ENCODE measurements around the gene SEC14L5. TPM values are rescaled to one million over a fixed set of nuclear protein-coding genes. Genes with fewer than 3 reads are reported as not detected.

SEC14L5 gene
- total RNA-seq: under 1 TPM in 1 of 2 experiments, not detected in 1; 0.20 TPM

DNA sequence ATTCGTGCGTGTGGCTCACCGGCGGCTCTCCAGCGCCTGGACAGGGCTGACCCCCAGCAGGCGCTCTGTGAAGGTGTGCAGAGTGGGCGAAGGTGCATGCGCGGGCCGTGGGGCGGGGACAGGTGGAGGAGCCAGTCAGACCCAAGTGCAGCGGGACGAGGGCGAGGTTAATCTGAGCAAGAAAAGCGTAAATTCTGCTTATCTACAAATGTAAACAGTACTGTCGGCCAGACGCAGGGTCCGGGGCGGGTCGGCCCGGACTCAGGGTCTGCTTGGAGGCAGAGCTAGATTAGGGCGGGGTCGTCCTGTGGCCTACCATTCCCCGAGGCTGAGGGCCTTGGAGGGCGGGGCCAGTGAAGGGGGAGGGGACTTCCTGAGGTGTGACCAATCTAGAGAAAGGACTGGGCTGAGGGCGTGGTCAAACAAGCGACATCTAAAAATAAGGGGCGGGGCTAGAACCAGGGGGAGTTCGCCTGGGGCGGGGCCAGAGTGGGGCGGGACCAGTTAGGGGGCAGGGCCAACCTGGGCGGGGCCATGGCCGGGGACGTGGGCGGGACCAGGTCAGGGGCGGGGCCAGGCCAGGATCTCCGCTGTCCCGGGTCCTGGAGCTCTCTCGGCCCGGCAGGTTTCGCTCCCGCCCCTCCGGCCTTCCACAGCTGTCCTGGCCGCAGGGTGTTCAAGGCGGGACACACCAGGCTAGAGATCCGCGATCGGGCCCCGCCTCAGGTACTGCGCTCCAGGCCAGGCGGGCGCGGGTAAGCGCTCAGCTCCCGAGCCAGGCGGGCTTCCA lies at the start of gene SEC14L5:
TSS of gene SEC14L5 (plus strand) at position 611 of the 790 bp plus-strand sequence. CDS start 994 bp downstream, outside the sequence.
- ATAC-seq (ENCODE audit: low read depth) (peak; percentile 83), DNase-seq (peak; percentile 95)
- Mint-ChIP-seq H3K36me3 (no peaks in the 10 kb centered on the region), H3K27ac (peak within 1 kb of the TSS; percentile 72), H3K9me3 (no peaks in the 10 kb centered on the region), H3K27me3 (peaks cover 30% of the 10 kb centered on the region), H3K4me1 (peaks cover 15% of the 10 kb centered on the region), H3K4me3 (peak within 1 kb of the TSS; percentile 93)
- POLR2A ChIA-PET: interaction anchor here (0.5 kb wide), 1 partner anchor 1053 kb away, joined by 4 read pairs; no protein-coding TSS in a partner anchor

DNA sequence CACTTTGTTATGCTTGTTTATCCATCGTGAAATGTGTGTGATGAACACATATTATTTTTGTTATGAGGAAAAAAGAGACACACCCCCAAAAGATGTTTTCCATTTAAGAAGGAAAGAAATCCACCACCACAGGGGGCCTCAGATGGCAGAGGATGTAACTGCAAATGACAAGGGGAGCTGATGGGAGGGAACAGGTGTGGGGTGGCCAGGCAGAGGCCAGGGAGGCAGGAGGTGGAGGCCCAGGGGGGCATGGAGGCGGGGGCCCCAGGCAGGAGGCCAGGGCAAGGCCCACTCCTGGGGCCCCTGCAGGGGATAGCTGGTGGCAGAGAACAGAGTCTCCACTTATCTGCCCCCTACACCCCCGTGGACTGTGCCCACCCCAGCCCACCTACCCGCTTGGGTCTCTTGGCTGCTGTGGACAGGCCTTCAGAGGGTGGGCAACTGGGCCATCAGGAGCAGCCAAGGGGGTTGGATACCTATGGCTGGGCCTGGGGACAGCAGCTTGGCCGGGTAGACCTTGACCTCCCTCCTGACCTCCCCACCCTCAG lies 49.2 kb upstream of the SEC14L5 start:
- Mint-ChIP-seq H3K27ac (no peak overlapping the region), H3K4me1 (no peaks in the 10 kb centered on the region), H3K4me3 (no peak overlapping the region), H3K36me3 (no peaks in the 10 kb centered on the region), H3K27me3 (peaks cover 13% of the 10 kb centered on the region), H3K9me3 (no peaks in the 10 kb centered on the region)
- POLR2A ChIA-PET: no interaction called here
- DNase-seq (no peak), ATAC-seq (ENCODE audit: low read depth) (no peak)

DNA sequence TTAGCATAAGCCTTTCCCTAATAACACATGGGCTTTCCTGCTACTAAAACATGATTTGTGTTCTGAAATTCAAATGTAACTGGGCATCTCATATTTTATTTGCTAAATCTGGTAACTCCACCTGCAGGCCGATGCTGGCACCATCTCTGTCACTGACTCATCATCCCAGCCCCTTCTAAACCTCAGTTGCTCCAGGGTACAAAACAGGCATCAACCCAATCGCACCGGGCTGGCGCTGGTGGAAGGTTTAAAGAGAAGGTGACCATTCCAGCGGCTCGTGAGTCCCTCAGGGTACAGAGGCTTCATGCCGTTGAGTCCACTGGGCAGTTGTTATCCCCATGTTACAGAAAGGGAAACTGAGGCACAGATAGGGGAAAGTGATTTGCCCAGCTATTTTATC lies 48.3 kb upstream of the SEC14L5 start:
- no peak overlapping the region for H3K4me3 Mint-ChIP-seq
- no peaks in the 10 kb centered on the region for H3K36me3 Mint-ChIP-seq
- H3K27me3 Mint-ChIP-seq: peaks cover 13% of the 10 kb centered on the region
- DNase-seq (no peak), ATAC-seq (ENCODE audit: low read depth) (no peak)
- no peaks in the 10 kb centered on the region for H3K9me3 Mint-ChIP-seq
- no peaks in the 10 kb centered on the region for H3K4me1 Mint-ChIP-seq
- POLR2A ChIA-PET: no interaction called here
- H3K27ac Mint-ChIP-seq: no peak overlapping the region

DNA sequence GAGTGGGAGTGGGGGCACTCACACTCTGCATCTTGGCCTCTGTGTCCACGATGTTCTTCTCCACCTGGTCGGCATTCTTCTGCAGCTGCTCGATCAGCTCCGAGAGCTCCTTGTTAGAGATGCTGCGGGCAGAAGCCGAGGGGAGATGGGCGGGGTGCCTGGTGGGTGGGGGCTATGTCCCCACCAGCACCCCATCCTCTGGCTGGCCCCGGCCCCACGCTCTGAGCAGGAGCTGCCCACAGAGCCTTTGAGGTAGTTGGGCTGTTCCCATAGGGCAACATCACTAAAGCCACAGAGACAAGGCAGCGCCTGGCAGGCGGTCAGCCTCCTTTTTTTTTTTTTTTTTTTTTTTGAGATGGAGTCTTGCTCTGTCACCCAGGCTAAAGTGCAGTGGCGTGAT lies 47.3 kb upstream of the SEC14L5 start:
- no peaks in the 10 kb centered on the region for H3K9me3 Mint-ChIP-seq
- ATAC-seq (ENCODE audit: low read depth) (no peak), DNase-seq (no peak)
- peaks cover 6% of the 10 kb centered on the region for H3K27me3 Mint-ChIP-seq
- no peaks in the 10 kb centered on the region for H3K36me3 Mint-ChIP-seq
- peaks cover 5% of the 10 kb centered on the region for H3K4me1 Mint-ChIP-seq
- H3K4me3 Mint-ChIP-seq: no peak overlapping the region
- POLR2A ChIA-PET: no interaction called here
- no peak overlapping the region for H3K27ac Mint-ChIP-seq

DNA sequence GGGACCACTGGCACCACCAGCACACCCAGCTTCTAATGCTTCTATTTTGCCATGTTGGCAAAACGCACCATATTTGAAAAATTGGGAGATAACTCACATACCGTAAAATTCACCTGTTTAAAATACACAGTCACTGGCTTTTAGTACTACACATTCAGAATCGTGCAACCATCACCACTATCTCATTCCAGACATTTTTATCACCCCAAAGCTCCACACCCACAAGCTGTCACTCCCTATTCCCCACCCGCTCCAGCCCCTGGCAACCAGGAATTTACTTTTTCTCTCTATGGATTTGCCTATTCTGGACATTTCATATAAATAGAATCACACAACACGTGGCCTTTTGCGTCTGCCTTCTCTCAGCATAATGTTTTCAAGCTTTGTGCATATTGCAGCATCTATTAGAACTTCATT lies 46.2 kb upstream of the SEC14L5 start:
- H3K4me1 Mint-ChIP-seq: peaks cover 5% of the 10 kb centered on the region
- no peaks in the 10 kb centered on the region for H3K9me3 Mint-ChIP-seq
- no peak overlapping the region for H3K4me3 Mint-ChIP-seq
- POLR2A ChIA-PET: interaction anchor here (0.6 kb wide), 1 partner anchor 73 kb away, joined by 3 read pairs; no protein-coding TSS in a partner anchor
- no peak overlapping the region for H3K27ac Mint-ChIP-seq
- ATAC-seq (ENCODE audit: low read depth) (no peak), DNase-seq (no peak)
- no peaks in the 10 kb centered on the region for H3K36me3 Mint-ChIP-seq
- peaks cover 3% of the 10 kb centered on the region for H3K27me3 Mint-ChIP-seq

GRCh38 chr16:4913130-4913773 lies 44.9 kb upstream of the SEC14L5 start:
- POLR2A ChIA-PET: interaction anchor here (0.8 kb wide), 1 partner anchor 176 kb away, joined by 4 read pairs; no protein-coding TSS in a partner anchor
- H3K27ac Mint-ChIP-seq: no peak overlapping the region
- ATAC-seq (ENCODE audit: low read depth) (no peak), DNase-seq (no peak)
- no peaks in the 10 kb centered on the region for H3K9me3 Mint-ChIP-seq
- no peaks in the 10 kb centered on the region for H3K27me3 Mint-ChIP-seq
- H3K4me1 Mint-ChIP-seq: peaks cover 5% of the 10 kb centered on the region
- no peak overlapping the region for H3K4me3 Mint-ChIP-seq
- no peaks in the 10 kb centered on the region for H3K36me3 Mint-ChIP-seq

GRCh38 chr16:4913774-4914525 lies 44.2 kb upstream of the SEC14L5 start:
- DNase-seq (no peak), ATAC-seq (ENCODE audit: low read depth) (no peak)
- no peaks in the 10 kb centered on the region for H3K9me3 Mint-ChIP-seq
- no peak overlapping the region for H3K4me3 Mint-ChIP-seq
- POLR2A ChIA-PET: interaction anchor here (0.8 kb wide), 1 partner anchor 177 kb away, joined by 4 read pairs; no protein-coding TSS in a partner anchor
- H3K27ac Mint-ChIP-seq: no peak overlapping the region
- no peaks in the 10 kb centered on the region for H3K27me3 Mint-ChIP-seq
- peaks cover 5% of the 10 kb centered on the region for H3K4me1 Mint-ChIP-seq
- no peaks in the 10 kb centered on the region for H3K36me3 Mint-ChIP-seq

- H3K36me3 Mint-ChIP-seq: no peaks in the 10 kb centered on the region
- H3K27ac Mint-ChIP-seq: no peak overlapping the region
- ATAC-seq (ENCODE audit: low read depth): no peak
- H3K4me1 Mint-ChIP-seq: peaks cover 5% of the 10 kb centered on the region
- DNase-seq: no peak
- POLR2A ChIA-PET: no interaction called here
- H3K9me3 Mint-ChIP-seq: no peaks in the 10 kb centered on the region
- no peak overlapping the region for H3K4me3 Mint-ChIP-seq
- H3K27me3 Mint-ChIP-seq: no peaks in the 10 kb centered on the region
Measured at GRCh38 chr16:4914528-4915225, 43.5 kb upstream of the SEC14L5 start.

GRCh38 chr16:4915226-4915761 lies 42.8 kb upstream of the SEC14L5 start:
- no peak overlapping the region for H3K4me3 Mint-ChIP-seq
- no peaks in the 10 kb centered on the region for H3K27me3 Mint-ChIP-seq
- H3K9me3 Mint-ChIP-seq: no peaks in the 10 kb centered on the region
- POLR2A ChIA-PET: no interaction called here
- ATAC-seq (ENCODE audit: low read depth) (no peak), DNase-seq (no peak)
- H3K4me1 Mint-ChIP-seq: peaks cover 5% of the 10 kb centered on the region
- no peak overlapping the region for H3K27ac Mint-ChIP-seq
- H3K36me3 Mint-ChIP-seq: no peaks in the 10 kb centered on the region

GRCh38 chr16:4917117-4917516 lies 41.0 kb upstream of the SEC14L5 start:
- ATAC-seq (ENCODE audit: low read depth) (no peak), DNase-seq (no peak)
- no peaks in the 10 kb centered on the region for H3K27me3 Mint-ChIP-seq
- H3K9me3 Mint-ChIP-seq: no peaks in the 10 kb centered on the region
- H3K36me3 Mint-ChIP-seq: no peaks in the 10 kb centered on the region
- H3K4me1 Mint-ChIP-seq: peaks cover 5% of the 10 kb centered on the region
- POLR2A ChIA-PET: no interaction called here
- H3K27ac Mint-ChIP-seq: no peak overlapping the region
- no peak overlapping the region for H3K4me3 Mint-ChIP-seq

- Mint-ChIP-seq H3K4me1 (peaks cover 5% of the 10 kb centered on the region), H3K36me3 (no peaks in the 10 kb centered on the region), H3K27ac (no peak overlapping the region), H3K9me3 (no peaks in the 10 kb centered on the region), H3K27me3 (no peaks in the 10 kb centered on the region), H3K4me3 (no peak overlapping the region)
- DNase-seq (no peak), ATAC-seq (ENCODE audit: low read depth) (no peak)
- POLR2A ChIA-PET: no interaction called here
Measured at GRCh38 chr16:4918781-4919251, 39.3 kb upstream of the SEC14L5 start.

- DNase-seq (no peak), ATAC-seq (ENCODE audit: low read depth) (no peak)
- Mint-ChIP-seq H3K36me3 (no peaks in the 10 kb centered on the region), H3K27ac (no peak overlapping the region), H3K4me3 (no peak overlapping the region), H3K27me3 (peaks cover 4% of the 10 kb centered on the region), H3K4me1 (no peaks in the 10 kb centered on the region), H3K9me3 (no peaks in the 10 kb centered on the region)
- POLR2A ChIA-PET: no interaction called here
Measured at GRCh38 chr16:4920826-4921225, 37.3 kb upstream of the SEC14L5 start.
